Measurements from ENCODE around the gene EAPP. TPM values are rescaled to one million over a fixed set of nuclear protein-coding genes. Genes with fewer than 3 reads are reported as not detected.
"Not testable (repeated sequence)": the region's sequence is repeated elsewhere in the genome, so short reads cannot be mapped to it uniquely, and the experiment has no call there.

Gene EAPP
- total RNA-seq, 4 donors from 2014 or later, result 45.2 to 68.7 (median 57.6) TPM

- 92 to 98% methylated on average over 2 of the region's 2 CpGs for WGBS, 2 donors
- no peaks in the 10 kb centered on the region for H3K4me1 ChIP-seq
- no peak for TF ChIP-seq POLR2A (IDR thresholded peaks at IDR 0.05)
- TF ChIP-seq CTCF (IDR thresholded peaks at IDR 0.05), result no peak
- DNase-seq, result no peak
- intact Hi-C loops (cut with DNase I), result no loop called here
- no peak overlapping the region for H3K4me3 ChIP-seq (replicated peaks in 1 of 3)
- H3K36me3 ChIP-seq, result no peaks in the 10 kb centered on the region
- H3K27ac ChIP-seq, result no peak overlapping the region
- H3K9me3 ChIP-seq, result no peaks in the 10 kb centered on the region
- H3K27me3 ChIP-seq, result no peaks in the 10 kb centered on the region
These were observed 57.0 kb downstream of the EAPP start for GRCh38 chr14:34482463-34482862.

GRCh38 chr14:34479694-34480093 is 59.8 kb downstream of the EAPP start:
- TF ChIP-seq CTCF (IDR thresholded peaks at IDR 0.05) (no peak), POLR2A (IDR thresholded peaks at IDR 0.05) (no peak)
- Histone ChIP-seq H3K36me3 (no peaks in the 10 kb centered on the region), H3K27me3 (no peaks in the 10 kb centered on the region), H3K4me3 (replicated peaks in 1 of 3) (no peak overlapping the region), H3K27ac (no peak overlapping the region), H3K9me3 (no peaks in the 10 kb centered on the region), H3K4me1 (no peaks in the 10 kb centered on the region)
- 87 to 88% methylated on average over 4 of the region's 4 CpGs for WGBS, 2 donors
- DNase-seq, result no peak
- intact Hi-C loops (cut with DNase I), result no loop called here

- Histone ChIP-seq H3K9me3 (no peaks in the 10 kb centered on the region), H3K4me3 (replicated peaks in 1 of 3) (no peak overlapping the region), H3K36me3 (no peaks in the 10 kb centered on the region), H3K27me3 (no peaks in the 10 kb centered on the region), H3K27ac (no peak overlapping the region), H3K4me1 (no peaks in the 10 kb centered on the region)
- TF ChIP-seq CTCF (IDR thresholded peaks at IDR 0.05), result no peak
- TF ChIP-seq POLR2A (IDR thresholded peaks at IDR 0.05), result no peak
- intact Hi-C loops (cut with DNase I), result no loop called here
- 89 to 91% methylated on average over 1 of the region's 1 CpG for WGBS, 2 donors
- no peak for DNase-seq
These were observed 61.2 kb downstream of the EAPP start for GRCh38 chr14:34478261-34478660.

- DNase-seq; intact Hi-C loops (cut with DNase I); H3K4me1 ChIP-seq; H3K36me3 ChIP-seq; H3K4me3 ChIP-seq (replicated peaks in 1 of 3); H3K27me3 ChIP-seq; H3K9me3 ChIP-seq; H3K27ac ChIP-seq: not testable (repeated sequence)
- 95% methylated on average over 4 to 20 of the region's 31 CpGs for WGBS, 2 donors
These were observed 63.5 kb downstream of the EAPP start for GRCh38 chr14:34476036-34476435.

- H3K4me3 ChIP-seq (replicated peaks in 1 of 3), result no peak overlapping the region
- H3K9me3 ChIP-seq, result no peaks in the 10 kb centered on the region
- TF ChIP-seq CTCF (IDR thresholded peaks at IDR 0.05) (no peak), POLR2A (IDR thresholded peaks at IDR 0.05) (no peak)
- no peak for DNase-seq
- H3K4me1 ChIP-seq, result no peaks in the 10 kb centered on the region
- H3K36me3 ChIP-seq, result no peaks in the 10 kb centered on the region
- no peaks in the 10 kb centered on the region for H3K27me3 ChIP-seq
- intact Hi-C loops (cut with DNase I), result no loop called here
- no peak overlapping the region for H3K27ac ChIP-seq
- WGBS, 2 donors, result 75 to 91% methylated on average over 5 to 6 of the region's 6 CpGs
These were observed 64.3 kb downstream of the EAPP start for GRCh38 chr14:34475163-34475562.

GRCh38 chr14:34474187-34474679 is 65.3 kb downstream of the EAPP start:
- TF ChIP-seq CTCF (IDR thresholded peaks at IDR 0.05) (no peak), POLR2A (IDR thresholded peaks at IDR 0.05) (no peak)
- H3K4me3 ChIP-seq (replicated peaks in 1 of 3), result no peak overlapping the region
- intact Hi-C loops (cut with DNase I), result no loop called here
- no peaks in the 10 kb centered on the region for H3K4me1 ChIP-seq
- no peak overlapping the region for H3K27ac ChIP-seq
- no peaks in the 10 kb centered on the region for H3K9me3 ChIP-seq
- no peak for DNase-seq
- no peaks in the 10 kb centered on the region for H3K27me3 ChIP-seq
- H3K36me3 ChIP-seq, result no peaks in the 10 kb centered on the region
- WGBS, 2 donors, result 83 to 85% methylated on average over 2 of the region's 2 CpGs
